ENCODE data around the gene MPPE1.

GRCh38 chr18:11889284-11889683 lies 18.8 kb downstream of the MPPE1 start:
- TF ChIP-seq CTCF (IDR thresholded peaks at IDR 0.05), result no peak
- TF ChIP-seq POLR2AphosphoS5 (IDR thresholded peaks at IDR 0.05), result no peak
- TF ChIP-seq EP300 (IDR thresholded peaks at IDR 0.05), result no peak
- TF ChIP-seq POLR2A (IDR thresholded peaks at IDR 0.05; ENCODE audit: low read depth), result no peak

Data from esophagus muscularis mucosa (tissue), 4 donors.